ENCODE results near the gene PHKG2. TPM values are rescaled to one million over a fixed set of nuclear protein-coding genes. Genes with fewer than 3 reads are reported as not detected.

PHKG2 gene
- total RNA-seq, 1 experiment from 2014 or later = 26.4 TPM

DNA sequence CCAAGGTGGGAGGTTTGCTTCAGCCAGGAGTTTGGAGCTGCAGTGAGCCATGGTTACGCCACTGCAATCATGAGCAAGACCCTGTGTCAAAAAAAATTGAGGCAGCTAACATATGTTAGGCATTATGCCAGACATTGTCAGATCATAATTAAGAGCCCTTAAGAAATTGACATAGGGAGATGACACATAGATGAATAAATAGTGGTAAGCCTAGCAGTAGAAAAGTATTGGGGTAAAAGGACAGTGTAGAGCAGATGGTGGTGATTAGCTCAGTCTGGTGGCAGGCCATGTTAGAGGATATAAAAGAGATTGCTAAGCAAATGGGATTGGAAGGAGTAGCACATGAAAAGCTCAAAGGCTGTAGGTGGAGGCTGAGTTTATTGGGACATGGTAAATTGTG, 26.6 kb upstream of the PHKG2 start:
- Histone ChIP-seq H3K4me3 (no peak overlapping the region), H3K36me3 (peaks cover 95% of the 10 kb centered on the region), H3K27ac (no peak overlapping the region), H3K27me3 (no peaks in the 10 kb centered on the region), H3K9me3 (replicated peaks) (no peaks in the 10 kb centered on the region), H3K4me1 (no peaks in the 10 kb centered on the region)
- no peak for DNase-seq

DNA sequence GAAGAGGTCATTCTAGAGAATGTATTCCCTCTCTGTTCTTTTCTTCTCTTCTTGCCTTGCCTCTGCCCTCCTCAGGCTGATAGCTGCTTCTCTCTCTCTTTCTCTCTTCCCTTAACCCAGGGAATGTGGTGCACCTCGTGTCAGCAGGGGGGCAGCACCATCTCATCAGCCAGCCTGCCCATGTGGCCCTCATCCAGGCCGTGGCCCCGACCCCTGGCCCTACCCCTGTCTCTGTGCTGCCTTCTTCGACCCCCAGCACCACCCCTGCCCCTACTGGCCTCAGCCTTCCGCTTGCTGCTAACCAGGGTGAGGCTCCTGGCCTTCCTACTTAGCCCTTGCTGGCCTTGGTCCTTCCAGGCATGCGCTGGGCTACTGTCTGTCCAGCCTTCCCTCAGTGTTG, 25.8 kb upstream of the PHKG2 start:
- Histone ChIP-seq H3K36me3 (peaks cover 96% of the 10 kb centered on the region), H3K27ac (no peak overlapping the region), H3K27me3 (no peaks in the 10 kb centered on the region), H3K9me3 (replicated peaks) (no peaks in the 10 kb centered on the region), H3K4me1 (no peaks in the 10 kb centered on the region), H3K4me3 (no peak overlapping the region)
- no peak for DNase-seq

DNA sequence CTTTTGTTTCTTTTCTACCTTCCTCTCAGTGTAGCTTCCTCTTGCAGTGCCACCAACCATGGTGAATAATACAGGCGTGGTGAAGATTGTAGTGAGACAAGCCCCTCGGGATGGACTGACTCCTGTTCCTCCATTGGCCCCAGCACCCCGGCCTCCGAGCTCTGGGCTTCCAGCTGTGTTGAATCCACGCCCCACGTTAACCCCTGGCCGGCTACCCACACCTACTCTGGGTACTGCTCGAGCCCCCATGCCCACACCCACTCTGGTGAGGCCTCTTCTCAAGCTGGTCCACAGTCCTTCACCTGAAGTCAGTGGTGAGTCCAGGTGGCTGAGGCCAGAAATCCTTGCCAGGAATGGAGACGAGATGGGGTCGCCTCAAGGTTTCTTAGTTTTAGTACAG, 25.3 kb upstream of the PHKG2 start:
- H3K9me3 ChIP-seq (replicated peaks) = no peaks in the 10 kb centered on the region
- H3K4me1 ChIP-seq = no peaks in the 10 kb centered on the region
- no peak for DNase-seq
- H3K27ac ChIP-seq = no peak overlapping the region
- peaks cover 97% of the 10 kb centered on the region for H3K36me3 ChIP-seq
- H3K27me3 ChIP-seq = no peaks in the 10 kb centered on the region
- no peak overlapping the region for H3K4me3 ChIP-seq

DNA sequence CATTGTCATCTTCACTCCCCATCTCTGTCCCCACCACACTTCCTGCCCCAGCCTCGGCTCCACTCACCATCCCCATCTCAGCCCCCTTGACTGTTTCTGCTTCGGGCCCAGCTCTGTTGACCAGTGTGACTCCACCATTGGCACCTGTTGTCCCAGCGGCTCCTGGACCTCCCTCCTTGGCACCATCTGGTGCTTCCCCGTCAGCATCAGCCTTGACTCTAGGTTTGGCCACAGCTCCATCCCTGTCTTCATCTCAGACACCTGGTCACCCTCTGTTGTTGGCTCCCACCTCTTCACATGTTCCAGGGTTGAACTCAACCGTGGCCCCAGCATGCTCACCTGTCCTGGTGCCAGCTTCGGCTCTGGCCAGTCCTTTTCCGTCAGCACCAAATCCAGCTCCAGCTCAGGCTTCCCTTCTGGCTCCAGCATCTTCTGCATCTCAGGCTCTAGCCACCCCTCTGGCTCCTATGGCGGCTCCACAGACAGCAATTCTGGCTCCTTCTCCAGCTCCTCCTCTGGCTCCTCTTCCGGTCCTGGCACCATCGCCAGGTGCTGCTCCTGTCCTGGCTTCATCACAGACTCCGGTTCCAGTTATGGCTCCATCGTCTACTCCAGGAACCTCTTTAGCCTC, 24.4 kb upstream of the PHKG2 start:
- Histone ChIP-seq H3K9me3 (replicated peaks) (no peaks in the 10 kb centered on the region), H3K4me3 (no peak overlapping the region), H3K36me3 (peaks cover 95% of the 10 kb centered on the region), H3K4me1 (no peaks in the 10 kb centered on the region), H3K27me3 (no peaks in the 10 kb centered on the region), H3K27ac (no peak overlapping the region)
- DNase-seq = no peak

DNA sequence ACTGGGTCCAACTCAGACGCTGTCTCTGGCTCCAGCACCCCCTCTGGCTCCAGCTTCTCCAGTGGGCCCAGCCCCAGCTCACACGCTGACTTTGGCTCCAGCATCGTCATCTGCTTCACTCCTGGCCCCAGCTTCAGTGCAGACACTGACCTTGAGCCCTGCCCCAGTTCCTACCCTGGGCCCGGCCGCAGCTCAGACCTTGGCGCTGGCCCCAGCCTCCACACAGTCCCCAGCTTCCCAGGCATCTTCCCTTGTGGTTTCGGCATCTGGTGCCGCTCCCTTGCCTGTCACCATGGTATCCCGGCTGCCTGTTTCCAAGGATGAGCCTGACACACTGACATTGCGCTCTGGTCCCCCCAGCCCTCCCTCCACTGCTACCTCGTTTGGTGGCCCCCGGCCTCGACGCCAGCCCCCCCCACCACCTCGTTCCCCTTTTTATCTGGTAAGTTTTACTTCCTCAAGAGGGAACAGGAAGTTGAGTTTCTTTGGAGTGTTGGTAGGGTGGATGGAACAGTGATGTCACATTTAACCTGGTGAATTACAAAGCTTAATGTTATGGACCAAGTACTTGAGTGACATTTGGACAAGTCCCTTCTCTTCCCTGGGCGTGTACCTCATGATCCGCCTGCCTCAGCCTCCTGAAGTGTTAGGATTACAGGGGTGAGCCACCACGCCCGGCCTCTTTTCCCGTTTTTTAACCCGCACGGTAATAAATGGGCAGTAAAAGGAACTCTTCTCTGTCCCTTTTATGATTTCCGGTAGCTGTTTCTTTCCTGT, 23.4 kb upstream of the PHKG2 start:
- no peak for DNase-seq
- no peaks in the 10 kb centered on the region for H3K9me3 ChIP-seq (replicated peaks)
- no peak overlapping the region for H3K27ac ChIP-seq
- H3K4me1 ChIP-seq = no peaks in the 10 kb centered on the region
- no peaks in the 10 kb centered on the region for H3K27me3 ChIP-seq
- H3K4me3 ChIP-seq = no peak overlapping the region
- peaks cover 97% of the 10 kb centered on the region for H3K36me3 ChIP-seq

DNA sequence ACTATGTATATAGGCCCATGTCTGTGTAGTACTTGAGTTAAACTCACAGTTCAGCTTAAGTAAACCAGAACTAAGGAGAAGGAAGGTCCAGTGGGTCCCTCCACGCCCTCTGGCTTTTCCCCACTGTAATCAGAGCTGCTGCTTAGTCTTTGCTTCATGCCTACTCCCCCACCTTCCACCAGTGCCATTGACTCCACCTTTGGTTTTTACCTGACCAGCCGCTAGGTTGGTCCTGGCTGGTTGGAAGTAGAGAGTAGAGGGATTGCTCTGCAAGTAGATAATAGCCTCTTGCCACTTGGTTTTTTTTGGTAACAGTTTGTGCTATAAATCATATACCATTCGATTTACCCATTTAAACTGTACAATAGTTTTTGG, 22.8 kb upstream of the PHKG2 start:
- H3K36me3 ChIP-seq = peaks cover 96% of the 10 kb centered on the region
- H3K9me3 ChIP-seq (replicated peaks) = no peaks in the 10 kb centered on the region
- no peak overlapping the region for H3K4me3 ChIP-seq
- H3K27ac ChIP-seq = no peak overlapping the region
- no peaks in the 10 kb centered on the region for H3K27me3 ChIP-seq
- no peaks in the 10 kb centered on the region for H3K4me1 ChIP-seq
- DNase-seq = no peak

DNA sequence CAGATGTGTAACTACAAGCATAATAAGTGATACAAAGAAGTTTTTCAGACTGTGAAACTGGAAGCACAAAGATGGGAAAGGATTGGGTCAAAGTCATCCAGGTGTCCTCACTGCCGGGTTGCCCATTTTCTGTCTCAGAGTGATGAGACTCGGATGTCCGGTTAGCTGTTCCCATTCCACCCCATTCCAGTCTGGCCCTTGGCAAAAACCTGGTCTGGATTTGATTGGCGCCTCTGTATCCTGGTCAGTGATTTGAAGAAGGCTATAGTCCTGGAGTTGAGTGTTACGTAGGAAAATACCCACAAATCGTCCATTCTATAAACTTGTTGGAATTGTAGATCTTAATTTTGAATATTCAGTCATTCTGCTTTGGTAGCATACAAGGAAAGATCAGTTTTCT, 19.9 kb upstream of the PHKG2 start:
- Histone ChIP-seq H3K36me3 (peaks cover 93% of the 10 kb centered on the region), H3K27me3 (no peaks in the 10 kb centered on the region)
- no peak for DNase-seq

DNA sequence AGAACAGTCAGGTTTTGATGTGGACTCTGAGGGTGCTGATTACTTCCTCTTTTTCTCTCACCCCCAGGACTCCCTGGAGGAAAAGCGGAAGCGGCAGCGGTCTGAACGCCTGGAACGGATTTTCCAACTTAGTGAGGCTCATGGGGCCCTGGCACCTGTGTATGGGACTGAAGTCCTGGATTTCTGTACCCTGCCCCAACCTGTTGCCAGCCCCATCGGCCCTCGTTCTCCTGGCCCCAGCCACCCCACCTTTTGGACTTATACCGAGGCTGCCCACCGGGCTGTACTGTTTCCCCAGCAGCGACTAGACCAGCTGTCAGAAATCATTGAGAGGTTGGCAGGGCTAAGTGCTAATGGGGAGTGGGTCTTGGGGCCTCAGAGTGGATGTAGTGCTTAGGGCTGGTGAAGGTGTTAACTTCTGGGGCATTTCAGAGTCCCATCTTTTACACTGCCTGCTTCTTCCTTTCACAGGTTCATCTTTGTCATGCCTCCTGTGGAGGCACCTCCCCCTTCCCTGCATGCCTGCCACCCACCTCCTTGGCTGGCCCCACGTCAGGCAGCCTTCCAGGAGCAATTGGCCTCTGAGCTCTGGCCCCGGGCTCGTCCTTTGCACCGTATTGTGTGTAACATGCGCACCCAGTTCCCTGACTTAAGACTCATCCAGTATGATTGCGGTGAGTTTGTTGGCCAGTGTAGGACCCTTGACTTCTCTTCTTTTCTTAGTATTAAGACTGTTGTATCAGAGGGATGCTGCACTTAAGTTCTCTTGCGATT, 19.1 kb upstream of the PHKG2 start:
- no peaks in the 10 kb centered on the region for H3K4me1 ChIP-seq
- no peak overlapping the region for H3K4me3 ChIP-seq
- no peaks in the 10 kb centered on the region for H3K27me3 ChIP-seq
- no peaks in the 10 kb centered on the region for H3K9me3 ChIP-seq (replicated peaks)
- peaks cover 93% of the 10 kb centered on the region for H3K36me3 ChIP-seq
- no peak overlapping the region for H3K27ac ChIP-seq
- no peak for DNase-seq

More for the DNA sequence above, 19.9 kb upstream of the PHKG2 start:
- Histone ChIP-seq H3K9me3 (replicated peaks) (no peaks in the 10 kb centered on the region), H3K27ac (no peak overlapping the region), H3K4me3 (no peak overlapping the region), H3K4me1 (no peaks in the 10 kb centered on the region)

DNA sequence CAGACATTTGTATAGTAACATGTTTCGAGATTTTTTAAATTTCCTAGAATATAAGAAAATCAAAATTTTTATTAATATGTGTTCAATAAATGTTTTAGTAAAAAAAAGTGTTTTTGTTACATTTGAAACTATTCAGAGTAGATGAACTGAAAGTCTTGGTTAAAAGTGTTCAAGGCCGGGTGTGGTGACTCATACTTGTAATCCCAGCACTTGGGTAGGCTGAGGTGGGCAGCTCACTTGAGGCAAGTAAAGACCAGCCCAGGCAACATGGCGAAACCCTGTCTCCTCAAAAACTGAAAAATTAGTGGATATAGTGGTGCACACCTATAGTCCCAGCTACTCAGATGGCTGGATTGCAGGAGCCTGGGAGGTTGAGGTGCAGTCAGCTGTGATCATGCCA, 16.8 kb upstream of the PHKG2 start:
- Histone ChIP-seq H3K4me1 (no peaks in the 10 kb centered on the region), H3K27me3 (no peaks in the 10 kb centered on the region), H3K4me3 (no peak overlapping the region), H3K9me3 (replicated peaks) (no peaks in the 10 kb centered on the region), H3K36me3 (peaks cover 89% of the 10 kb centered on the region), H3K27ac (no peak overlapping the region)
- no peak for DNase-seq

DNA sequence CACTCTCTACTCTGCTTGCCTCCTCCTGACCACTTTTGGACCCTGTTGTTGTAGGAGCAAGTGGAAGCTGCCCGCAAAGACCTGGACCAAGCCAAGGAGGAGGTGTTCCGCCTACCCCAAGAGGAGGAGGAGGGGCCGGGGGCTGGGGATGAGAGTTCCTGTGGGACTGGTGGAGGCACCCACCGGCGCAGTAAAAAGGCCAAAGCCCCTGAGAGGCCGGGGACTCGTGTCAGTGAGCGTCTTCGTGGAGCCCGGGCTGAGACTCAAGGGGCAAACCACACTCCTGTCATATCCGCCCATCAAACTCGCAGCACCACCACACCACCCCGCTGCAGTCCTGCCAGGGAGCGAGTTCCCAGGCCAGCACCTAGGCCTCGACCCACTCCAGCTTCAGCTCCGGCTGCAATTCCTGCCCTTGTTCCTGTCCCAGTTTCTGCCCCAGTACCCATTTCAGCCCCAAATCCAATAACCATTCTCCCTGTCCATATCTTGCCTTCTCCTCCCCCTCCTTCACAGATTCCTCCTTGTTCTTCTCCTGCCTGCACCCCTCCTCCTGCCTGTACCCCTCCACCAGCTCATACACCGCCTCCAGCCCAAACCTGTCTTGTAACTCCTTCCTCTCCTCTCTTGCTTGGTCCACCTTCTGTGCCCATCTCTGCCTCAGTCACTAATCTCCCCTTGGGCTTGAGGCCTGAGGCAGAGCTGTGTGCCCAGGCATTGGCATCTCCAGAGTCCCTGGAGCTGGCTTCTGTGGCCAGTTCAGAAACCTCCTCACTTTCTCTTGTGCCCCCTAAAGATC, 11.0 kb upstream of the PHKG2 start:
- Histone ChIP-seq H3K36me3 (peaks cover 84% of the 10 kb centered on the region), H3K4me3 (no peak overlapping the region), H3K4me1 (peaks cover 8% of the 10 kb centered on the region)

DNA sequence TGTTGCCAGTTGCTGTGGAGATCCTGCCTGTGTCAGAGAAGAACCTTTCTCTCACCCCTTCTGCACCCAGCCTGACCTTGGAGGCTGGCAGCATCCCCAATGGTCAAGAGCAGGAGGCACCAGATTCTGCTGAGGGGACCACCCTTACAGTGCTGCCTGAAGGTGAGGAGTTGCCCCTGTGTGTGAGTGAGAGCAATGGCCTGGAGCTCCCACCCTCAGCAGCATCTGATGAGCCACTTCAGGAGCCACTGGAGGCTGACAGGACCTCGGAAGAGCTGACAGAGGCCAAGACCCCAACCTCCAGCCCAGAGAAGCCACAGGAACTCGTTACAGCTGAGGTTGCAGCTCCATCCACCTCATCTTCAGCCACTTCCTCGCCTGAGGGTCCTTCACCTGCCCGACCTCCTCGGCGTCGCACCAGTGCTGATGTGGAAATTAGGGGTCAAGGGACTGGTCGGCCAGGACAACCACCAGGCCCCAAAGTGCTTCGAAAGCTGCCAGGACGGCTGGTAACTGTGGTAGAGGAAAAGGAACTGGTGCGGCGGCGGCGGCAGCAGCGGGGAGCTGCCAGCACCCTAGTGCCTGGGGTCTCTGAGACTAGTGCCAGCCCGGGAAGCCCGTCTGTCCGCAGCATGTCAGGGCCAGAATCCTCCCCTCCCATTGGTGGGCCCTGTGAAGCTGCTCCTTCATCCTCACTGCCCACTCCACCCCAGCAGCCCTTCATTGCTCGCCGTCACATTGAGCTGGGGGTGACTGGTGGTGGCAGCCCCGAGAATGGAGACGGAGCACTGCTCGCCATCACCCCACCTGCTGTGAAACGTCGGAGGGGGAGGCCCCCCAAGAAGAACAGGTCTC, 10.2 kb upstream of the PHKG2 start:
- peaks cover 77% of the 10 kb centered on the region for H3K36me3 ChIP-seq
- peaks cover 8% of the 10 kb centered on the region for H3K4me1 ChIP-seq
- H3K27me3 ChIP-seq = no peaks in the 10 kb centered on the region
- H3K9me3 ChIP-seq (replicated peaks) = no peaks in the 10 kb centered on the region
- no peak for DNase-seq
- no peak overlapping the region for H3K4me3 ChIP-seq
- H3K27ac ChIP-seq = no peak overlapping the region

More for the DNA sequence above, 11.0 kb upstream of the PHKG2 start:
- no peaks in the 10 kb centered on the region for H3K9me3 ChIP-seq (replicated peaks)
- H3K27me3 ChIP-seq = no peaks in the 10 kb centered on the region
- H3K27ac ChIP-seq = no peak overlapping the region
- DNase-seq = no peak

DNA sequence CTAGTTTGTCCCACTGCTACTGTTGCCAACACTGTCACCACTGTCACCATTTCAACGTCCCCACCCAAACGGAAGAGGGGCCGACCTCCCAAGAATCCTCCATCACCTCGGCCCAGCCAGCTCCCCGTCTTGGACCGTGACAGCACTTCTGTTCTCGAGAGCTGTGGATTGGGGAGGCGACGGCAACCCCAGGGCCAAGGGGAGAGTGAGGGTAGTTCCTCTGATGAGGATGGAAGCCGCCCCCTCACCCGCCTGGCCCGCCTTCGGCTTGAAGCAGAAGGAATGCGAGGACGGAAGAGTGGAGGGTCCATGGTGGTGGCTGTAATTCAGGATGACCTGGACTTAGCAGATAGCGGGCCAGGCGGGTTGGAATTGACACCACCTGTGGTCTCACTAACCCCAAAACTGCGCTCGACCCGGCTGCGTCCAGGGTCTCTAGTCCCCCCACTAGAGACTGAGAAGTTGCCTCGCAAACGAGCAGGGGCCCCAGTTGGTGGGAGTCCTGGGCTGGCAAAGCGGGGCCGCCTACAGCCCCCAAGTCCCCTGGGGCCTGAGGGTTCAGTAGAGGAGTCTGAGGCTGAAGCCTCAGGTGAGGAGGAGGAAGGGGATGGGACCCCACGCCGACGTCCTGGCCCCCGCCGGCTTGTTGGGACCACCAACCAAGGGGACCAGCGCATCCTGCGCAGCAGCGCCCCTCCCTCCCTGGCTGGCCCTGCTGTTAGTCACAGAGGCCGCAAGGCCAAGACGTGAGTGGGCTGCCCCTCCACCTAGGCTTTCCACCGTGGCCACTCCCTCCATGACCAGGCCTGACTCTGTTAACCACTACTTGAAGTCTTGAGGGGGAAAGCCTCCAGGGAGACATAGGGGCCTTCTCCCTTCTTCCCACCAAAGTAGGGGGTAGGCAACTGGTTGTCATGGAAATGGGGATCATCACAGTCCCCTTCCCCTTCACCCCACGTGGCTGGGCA, 9.0 kb upstream of the PHKG2 start:
- Histone ChIP-seq H3K4me3 (no peak overlapping the region), H3K4me1 (peaks cover 8% of the 10 kb centered on the region), H3K27me3 (no peaks in the 10 kb centered on the region), H3K9me3 (replicated peaks) (no peaks in the 10 kb centered on the region), H3K27ac (no peak overlapping the region), H3K36me3 (peaks cover 67% of the 10 kb centered on the region)
- DNase-seq = no peak

Data from SJCRH30 (cell line).